Activated CD4-positive, alpha-beta T cell treated with anti-CD3 and anti-CD28 coated beads for 24 hours (primary cell): ENCODE results near the gene UNC5A.

Experiments used
- DNase-seq, 2 donors: peaks; one replicate each; pipeline ENCODE4 v3.0.0-alpha.2; 2020; ENCODE audit warnings: low read depth in 2 of 2

Gene UNC5A

DNA sequence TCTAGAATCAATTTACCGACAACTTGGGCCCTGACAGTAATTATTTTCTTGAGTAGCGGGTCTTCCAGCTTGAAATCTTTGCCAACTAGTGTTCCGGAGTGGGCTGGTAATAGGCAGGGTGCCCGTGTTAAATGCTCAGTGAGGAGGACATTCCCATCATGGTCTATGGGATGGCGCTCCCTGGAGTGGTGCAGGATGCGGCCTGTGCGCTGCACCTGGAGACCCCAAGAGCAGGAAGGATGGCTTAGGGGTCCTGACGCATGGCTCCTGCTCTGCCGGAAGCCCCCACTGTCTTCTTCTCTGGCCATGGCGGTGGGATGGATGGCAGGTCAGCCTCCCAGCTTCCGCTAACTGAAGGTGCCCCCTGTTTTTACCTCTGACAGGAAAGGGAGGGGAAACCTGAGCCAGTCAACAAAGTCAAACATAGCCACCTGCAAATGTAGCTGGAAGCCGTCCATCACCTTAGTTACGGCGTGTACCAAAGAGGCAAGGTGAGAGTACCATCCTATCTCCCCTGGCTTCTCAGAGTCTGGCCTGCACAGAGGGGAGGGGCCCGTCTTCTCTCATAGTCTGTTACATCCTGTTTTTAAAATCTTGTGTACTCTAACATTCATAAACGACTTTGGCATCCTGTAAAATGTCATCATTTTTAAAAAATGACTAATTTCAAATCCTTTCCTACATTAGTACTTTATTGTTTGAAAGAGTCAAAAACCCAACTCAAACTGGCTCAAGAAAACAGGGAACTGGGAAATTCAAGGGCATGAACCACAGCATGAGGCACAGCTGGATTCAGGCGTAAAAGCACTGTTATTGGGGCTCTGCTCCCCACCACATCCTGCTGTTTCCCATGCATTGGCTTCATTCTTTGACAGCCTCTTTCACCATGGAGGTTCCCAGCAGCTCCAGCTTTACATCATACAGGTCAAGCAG is 28.5 kb upstream of the UNC5A start:
- no peak for DNase-seq

DNA sequence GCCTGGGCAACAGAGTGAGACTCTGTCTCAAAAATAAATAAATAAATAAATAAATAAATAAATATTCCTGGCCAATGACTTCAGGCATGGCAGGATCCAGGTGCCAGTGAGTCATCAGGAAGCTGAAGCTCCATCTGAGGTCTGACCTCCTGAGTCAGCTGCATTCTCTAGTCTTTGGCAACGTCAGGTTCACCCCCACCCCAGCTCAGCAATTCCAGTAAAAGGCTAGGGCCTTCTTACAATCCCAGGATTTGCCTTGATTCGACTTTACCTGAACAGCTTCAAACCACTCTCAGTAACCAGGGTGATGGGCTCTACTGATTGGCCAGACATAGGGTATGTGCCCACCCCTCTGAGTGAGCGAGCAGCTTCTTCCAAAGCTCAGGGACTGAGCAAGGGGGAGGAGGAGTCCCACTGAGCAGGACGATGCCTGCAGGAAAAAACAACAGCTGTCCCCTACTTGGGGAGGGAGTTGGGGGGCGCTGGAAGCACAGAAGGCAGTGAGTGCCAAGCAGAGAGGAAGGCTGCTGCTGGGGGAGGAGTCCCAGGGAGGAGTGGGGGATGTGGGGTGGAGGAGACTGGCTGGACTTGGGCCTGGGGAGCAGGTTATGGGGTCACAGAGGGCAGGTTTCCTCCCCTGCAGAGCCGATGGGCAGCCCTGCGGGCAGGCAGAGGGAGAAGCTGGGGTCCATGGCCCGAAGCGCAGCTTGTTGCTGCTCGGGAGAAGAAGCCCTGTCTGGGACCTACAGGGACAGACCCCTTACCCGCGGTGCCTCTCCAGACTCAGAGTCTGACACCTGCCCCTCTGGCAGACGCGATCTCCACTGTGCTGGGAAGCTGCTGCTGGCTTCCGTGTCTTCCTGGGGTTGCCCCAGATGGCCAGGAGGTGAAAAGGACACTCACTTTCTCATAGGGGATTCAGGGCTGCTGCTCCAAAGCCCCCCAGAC is 25.9 kb upstream of the UNC5A start:
- no peak for DNase-seq

DNA sequence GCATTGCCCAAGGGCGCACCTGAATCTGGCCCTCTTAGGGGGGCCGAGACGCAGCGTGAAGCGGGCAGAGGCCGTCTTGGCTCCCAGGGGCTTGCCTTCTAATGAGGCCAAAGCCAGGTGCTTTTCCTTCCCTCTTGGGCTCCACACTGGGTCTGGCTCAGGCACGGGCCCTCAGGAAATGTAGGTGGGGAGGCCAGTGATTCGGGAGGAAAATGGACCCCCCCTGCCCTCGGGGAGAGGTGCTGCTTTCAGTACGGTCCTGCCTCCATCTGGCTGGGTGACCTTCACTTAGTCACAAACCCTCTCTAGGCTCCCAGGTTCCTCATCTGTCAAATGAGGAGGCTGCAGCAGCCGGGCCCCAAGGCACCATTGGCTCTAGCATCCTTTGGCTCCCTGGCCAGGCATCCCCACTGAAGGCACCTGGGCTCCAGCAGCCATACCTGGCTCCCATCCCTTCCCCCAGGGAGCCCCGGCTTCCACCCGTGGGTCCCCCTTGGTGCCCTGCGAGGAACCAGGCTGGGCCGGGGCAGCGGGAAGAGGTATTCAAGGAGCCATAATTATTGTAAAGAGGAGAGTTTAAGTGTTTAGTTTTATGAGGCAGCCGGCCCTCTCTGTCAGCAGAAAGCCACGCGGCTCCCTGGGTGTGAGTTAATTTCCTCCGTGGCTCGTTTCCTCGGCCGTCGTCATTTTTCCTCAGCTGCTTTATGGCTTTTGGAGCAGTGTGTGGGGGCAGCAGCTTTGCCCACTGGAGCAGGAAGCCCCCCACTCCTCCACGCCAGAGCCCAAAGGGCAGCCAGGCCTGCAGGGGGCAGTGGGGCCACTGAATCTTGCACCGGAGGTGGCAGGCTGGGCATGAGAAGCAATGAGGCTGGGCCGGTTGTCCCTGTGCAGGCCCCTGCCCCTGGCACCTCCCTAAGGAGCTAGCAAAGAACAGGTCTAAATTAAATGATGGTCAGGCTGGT is 24.9 kb upstream of the UNC5A start:
- DNase-seq: no peak

DNA sequence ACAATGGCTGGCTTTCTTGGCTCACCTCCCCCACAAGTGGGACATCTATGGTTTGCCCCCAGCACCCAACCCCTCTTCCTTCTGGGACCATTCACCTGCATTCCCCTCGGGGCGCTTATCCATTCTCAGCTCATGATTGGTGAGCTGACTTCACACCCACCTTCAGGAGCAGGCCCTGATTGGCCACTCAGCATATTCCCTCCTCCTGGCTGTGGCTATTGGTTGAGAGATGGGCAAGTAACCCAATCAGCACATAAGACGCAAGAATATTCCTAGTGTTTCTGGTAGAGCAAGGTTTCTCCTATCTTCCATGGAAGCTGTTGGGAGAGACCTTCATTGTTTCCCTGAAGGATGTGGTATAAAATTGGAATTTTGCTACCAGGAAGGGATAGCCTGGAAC is 22.7 kb upstream of the UNC5A start:
- no peak for DNase-seq

DNA sequence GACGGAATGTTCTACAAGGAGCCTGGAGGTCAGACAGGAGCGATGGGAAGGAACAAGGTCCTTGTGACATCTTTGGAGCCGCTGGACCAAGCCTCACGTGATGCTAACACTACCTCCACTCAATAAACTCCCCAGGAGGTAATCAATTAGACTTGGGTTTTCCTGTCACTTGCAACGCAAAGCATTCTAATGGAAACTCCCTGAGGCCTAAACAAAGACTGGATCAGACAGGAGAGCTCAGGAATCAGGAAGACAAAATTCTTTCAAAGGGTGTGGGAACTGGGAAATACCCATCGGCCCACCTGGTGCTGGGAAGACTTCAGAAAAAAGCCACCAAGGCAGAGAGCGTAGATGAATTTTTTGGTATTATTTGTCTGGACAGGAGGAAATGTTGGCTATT is 22.3 kb upstream of the UNC5A start:
- DNase-seq: no peak

DNA sequence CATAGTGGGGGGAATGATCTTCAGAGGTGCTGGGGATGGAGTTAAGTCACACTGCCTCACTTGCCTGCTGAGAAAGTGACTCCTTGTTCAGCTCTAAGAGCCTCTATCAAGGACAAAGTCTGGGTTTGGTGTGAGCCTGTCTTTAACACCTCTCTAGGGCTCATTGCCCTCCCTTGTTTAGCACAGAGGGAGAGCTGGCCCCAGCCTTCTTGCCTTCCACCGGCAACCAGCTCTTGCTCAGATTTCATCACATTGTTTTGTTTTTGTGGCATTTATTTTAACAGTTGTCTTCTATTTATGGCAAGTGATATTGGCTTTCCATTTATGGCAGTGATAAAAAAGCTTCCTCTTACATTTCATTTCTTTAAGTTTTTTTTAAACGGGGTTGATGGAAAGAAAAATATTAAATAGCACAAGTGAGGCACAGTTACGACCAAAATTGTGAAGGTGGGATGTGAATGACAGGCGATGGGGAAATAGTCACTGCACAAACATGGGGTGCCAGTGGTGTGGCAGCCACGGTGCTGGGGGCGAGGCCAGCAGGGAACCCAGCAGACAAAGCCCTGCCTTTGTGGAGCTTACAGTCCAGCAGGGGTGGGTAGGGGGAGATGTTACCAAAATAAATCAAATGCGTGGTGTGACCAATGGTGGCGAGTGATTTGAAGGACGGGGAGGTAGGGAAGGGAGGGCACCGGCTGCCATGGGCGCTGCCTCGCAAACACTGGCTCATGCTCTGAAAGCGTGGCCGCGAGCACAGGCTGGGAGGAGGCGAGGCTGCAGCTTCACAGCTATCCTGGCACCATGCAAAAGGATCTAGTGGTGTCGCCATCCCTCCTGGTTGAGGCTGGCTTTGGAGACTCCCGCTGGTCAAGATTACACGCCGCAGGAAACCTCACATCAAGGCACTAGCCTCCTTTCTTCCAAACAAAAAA is 21.2 kb upstream of the UNC5A start:
- no peak for DNase-seq

DNA sequence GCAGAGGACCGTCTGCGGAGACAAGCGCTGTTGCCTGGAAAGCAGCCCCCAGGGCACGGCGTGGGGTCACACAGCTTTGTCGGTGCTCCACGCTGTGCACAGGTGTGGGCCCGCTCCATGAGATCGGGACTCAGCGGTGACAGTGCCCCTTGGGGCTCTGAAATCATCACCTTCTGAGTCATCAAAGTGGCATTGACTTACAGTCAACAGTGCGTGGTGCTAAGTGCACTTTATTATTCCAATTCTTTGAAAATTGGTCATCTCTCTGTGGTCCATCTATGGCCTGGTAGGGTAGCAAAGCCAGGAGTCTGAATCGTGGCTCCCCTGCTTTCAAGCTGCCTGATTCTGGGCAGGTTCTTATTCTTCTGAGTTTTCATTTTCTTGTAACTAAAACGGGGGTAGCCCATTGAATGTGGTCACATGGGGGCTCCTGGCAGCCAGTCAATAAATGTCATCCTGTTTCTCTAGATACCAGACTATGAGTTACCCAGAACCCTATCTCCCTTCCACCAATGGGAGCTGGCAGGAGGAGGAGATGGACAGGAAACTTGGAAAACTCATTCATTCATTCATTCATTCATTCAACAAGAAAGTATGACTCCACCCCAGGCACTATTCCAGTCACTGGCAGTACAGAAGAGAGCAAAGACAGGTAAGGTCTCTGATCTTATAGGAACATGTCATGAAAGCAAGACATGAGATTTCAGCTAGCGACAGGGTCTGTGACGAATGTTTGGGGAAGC is 20.3 kb upstream of the UNC5A start:
- DNase-seq: no peak

DNA sequence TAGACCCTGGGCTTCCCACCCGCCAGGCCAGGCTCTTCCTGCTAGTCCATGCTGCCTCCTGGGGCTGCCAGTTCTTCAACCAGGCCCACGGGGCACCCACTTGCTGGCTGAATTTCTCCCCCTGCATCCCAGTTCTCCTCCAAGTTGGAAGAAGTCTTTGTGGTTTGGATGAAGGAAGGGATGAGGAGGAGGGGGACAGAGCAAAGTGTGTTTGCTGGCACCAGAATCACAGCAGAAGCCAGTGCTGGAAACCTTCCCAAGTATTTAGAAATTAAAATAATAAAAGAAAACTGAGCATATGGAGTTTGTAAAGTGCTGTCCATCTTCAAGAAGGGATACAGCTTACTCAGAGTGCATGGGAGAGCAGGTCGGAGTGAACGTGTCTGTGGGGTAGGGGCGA is 19.4 kb upstream of the UNC5A start:
- no peak for DNase-seq

DNA sequence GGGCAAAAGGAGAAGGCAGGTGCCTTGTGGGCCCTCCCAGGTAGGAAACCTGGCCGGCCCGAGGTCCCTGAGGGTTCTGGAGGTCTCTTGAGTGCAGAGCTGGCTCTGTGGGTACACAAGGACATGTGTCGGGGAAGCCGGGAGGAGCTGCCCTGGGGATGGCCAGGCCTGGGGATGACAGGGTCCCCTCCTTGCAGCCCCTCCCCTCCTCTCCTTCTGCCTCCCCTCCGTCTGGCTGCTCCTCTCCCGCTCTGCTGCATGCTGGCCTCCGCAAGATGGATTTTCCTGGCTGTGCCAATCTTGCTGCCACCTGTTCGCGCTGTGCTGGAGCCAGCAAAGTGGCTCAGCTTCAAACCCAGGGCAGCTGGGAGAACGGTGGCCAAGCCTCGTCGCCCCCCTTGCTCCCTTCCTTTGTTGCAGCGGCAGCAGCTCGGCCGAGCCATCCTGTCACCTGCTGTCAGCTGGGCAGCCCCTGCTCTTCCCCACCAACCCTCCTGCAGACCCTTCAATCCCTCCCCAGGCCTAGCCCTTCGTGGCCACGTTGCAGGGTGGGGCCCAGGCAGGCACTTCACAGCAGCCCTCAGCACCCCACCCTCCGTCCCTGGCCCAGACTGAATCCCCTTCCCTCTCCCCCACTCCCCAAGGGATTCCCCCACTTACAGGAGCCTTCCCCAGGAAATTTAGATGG is 17.6 kb upstream of the UNC5A start:
- no peak for DNase-seq

DNA sequence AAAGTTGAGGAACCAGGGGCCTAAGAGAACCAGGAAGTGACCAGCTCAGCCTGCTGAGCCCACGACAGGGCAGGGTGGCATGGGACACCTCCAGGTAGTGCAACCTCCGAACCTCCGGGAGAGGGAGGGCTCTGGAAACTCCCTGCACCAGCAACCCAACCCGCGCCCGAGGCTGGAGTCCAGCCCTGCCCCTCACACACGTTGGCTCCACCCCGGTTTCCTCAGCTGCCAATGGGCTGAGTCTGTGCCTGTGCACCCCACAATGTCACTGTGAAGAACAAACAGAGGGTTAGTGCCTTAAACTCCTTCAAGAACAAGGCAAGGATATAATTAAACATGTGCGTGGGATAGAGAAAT is 17.0 kb upstream of the UNC5A start:
- DNase-seq: no peak

DNA sequence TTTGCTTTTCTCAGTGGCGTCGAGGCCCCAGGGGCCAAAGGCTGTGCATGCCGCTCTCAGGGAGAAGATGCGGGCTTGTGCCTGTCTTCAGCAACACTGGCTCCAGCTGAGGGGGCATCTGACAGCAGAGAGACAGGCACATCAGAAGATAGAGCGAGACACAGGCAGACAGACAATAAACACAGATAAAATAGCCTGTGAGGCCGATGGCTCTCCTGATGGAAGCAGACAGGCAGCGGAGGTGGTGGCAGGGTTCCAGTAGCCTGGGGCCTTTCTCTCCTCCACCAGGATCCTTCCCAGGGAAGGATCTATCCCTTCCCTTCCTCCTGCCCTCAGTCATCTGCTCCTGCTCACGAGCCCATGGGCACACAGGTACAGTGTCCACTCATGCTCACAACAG is 16.6 kb upstream of the UNC5A start:
- no peak for DNase-seq

DNA sequence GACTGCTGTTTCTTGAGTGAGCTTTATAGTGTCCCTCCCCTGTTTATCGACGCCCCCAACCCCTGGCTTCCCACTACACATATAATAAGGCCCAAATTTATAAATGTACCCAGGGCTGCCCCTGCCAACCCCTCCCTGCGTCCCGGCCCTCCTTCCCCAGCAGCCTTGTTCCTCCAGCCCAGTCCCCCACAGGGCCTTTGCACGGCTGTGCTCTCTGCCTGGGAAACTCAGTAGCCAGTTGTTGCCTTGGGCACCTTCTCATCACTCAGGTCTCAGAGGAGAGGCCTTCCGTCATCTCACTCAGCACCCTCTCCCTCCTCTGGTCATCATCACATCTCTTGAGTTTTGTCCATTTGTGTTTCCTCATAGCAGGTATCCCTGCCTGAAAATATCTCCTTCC is 15.8 kb upstream of the UNC5A start:
- DNase-seq: no peak

DNA sequence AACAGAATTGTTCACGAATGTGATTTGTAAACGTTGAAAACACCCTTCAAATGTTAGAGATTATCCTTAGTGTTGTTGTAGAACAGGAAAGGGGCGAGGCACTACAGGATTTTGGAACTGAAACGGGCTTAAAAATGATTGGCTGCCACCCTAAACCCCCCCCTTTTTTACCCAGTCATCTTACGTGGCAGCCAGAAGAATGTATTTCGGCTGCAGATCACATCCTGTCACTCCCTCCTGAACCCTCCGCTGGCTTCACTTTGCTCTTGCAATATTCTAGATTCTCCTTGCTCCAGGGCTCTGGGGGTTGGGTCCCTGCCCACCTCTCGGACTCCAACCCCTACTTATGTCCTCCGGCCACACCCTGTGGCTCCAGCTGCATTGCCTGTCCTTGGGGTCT is 13.9 kb upstream of the UNC5A start:
- no peak for DNase-seq

DNA sequence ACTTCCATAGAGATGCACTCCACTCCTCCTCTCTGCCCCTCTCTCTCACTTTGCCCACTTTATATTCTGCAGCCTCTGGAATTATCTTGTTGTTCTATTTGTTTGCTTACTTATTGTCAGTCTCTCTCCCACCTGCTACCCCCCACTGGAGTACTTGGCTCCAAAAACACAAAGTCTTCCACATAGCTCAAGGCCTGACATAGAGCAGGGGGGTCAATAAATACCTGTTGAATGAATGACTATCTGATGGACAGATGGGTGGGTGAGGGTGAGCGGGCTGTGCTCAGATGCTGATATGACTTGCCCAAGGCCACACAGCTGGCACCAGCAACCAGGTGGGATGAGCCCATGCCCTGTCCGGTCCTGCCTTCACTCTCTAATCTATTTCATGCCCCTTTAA is 13.4 kb upstream of the UNC5A start:
- no peak for DNase-seq

DNA sequence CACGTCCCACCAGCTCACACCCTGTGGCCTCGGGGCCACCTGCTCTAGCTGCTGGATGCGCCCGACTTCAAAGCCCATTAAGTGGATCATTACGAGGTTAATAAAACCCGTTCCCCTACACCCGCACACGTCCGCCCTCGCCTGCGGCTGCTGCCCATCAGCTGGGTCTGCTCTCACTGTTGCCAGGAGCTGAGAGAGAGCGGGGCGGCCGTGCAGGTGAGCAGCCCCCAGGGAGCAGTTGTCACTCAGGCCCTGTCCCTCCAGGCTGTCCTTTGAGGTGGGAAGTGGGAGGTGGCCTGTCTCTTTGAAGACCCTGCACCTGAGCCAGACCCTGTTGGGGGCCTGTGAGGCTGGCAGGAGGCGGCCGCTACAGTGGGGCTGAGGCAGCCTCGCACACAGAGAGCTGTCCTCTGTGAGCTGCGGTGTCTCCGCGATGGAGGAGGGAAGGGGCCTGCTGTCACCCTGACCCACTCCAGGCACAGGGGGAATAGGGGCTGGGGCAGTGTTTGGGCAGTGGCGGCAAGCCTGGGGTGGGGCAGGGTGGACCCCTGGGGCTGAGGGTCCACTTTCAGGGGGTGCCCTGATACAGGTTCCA is 12.8 kb upstream of the UNC5A start:
- DNase-seq: no peak

DNA sequence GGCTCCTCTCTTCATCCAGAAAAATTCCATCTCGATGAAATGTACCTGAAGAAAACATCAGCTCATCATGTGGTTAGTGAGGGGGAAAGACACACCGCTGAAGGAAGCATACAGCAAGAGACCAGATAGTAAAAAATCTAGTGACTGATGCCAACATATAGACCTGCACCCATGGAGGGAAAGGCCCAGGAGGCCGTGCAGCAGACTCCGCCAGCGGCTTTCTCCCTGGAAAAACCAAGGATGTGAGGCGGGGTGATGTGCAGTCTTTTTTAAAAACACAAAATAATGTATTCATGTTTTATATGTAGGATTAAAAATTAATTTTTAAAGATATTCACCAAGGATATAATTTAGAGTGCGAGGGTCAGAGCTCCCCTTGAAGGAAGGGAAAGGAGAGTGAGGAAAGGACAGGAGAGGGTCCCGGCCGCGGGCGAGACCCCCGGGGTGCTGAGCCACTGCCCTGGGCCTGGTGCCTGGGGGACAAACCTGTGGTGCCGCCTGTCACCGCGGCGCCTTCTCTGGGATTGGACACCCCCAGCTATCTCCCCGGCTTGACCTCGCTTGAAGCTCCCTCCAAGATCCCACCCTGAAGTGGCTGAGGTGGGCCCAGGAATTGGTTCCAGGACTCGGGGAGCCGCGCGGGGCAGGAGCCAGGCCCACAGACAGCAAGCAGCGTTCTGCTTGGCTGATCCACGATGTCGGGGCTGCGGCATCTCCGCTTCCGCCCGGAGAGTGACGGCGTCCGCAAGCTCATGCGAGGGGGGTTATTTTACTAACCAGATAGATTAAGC is 12.1 kb upstream of the UNC5A start:
- DNase-seq: no peak

DNA sequence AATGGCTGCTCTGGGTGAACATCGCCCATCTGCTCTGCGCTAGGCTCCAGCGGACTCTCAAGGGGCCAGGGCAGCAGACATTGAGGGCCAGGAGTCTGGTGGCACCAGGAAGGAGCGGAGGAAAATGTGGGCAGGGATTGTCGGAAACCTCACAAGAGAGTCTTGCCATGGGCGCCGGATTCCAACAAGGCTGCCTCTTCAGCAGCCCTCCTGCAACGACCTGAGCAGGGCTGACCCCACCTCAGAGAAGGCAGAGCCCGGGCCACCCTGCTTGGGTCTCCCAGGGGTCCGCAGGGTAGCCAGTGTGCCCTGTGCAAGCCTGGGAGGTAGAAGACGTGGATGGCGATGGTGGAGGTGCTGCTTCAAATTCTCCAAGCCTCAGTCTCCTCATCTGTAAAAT is 11.4 kb upstream of the UNC5A start:
- no peak for DNase-seq

DNA sequence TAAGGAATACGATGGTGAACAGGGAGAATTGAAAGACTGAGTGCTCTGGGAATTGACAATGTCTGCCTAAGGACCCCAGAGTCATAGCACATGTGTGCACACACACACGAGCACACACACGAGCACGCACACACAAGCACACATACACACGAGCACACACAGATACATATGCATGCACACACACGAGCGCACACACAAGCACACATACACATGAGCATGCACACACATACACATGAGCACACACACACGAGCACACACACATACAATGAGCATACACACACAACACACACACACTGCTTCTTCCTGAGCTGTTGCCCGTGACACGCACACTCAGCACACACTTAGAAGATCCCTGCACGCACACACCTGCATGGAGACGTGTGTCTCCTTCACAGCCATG is 10.9 kb upstream of the UNC5A start:
- DNase-seq: no peak
